Measurements from ENCODE around the gene DNAJB1.
A peak's percentile ranks its signal among the peaks of the same experiment; 100 is the strongest.
"Not testable (repeated sequence)": the region's sequence is repeated elsewhere in the genome, so short reads cannot be mapped to it uniquely, and the experiment has no call there.

DNAJB1 gene

GRCh38 chr19:14517840-14518505 is at the start of gene DNAJB1:
Gene DNAJB1 (minus strand): TSS chr19:14518397. CDS start chr19:14518349, 48 bp downstream.
- no peak for DNase-seq

GRCh38 chr19:14567079-14567478 is 48.9 kb upstream of the DNAJB1 start:
- DNase-seq: no peak

GRCh38 chr19:14566712-14567077 is 48.5 kb upstream of the DNAJB1 start:
- DNase-seq: no peak

- DNase-seq: no peak
Measured at GRCh38 chr19:14565765-14566711, 47.8 kb upstream of the DNAJB1 start.

- DNase-seq: no peak
Measured at GRCh38 chr19:14565298-14565679, 47.1 kb upstream of the DNAJB1 start.

- DNase-seq: not testable (repeated sequence)
Measured at GRCh38 chr19:14564652-14565297, 46.6 kb upstream of the DNAJB1 start.

- no peak for DNase-seq
Measured at GRCh38 chr19:14563989-14564651, 45.9 kb upstream of the DNAJB1 start.

GRCh38 chr19:14563590-14563926 is 45.4 kb upstream of the DNAJB1 start:
- no peak for DNase-seq

GRCh38 chr19:14562660-14563589 is 44.7 kb upstream of the DNAJB1 start:
- DNase-seq: no peak

- no peak for DNase-seq
Measured at GRCh38 chr19:14561847-14562351, 43.7 kb upstream of the DNAJB1 start.

- DNase-seq: no peak
Measured at GRCh38 chr19:14561249-14561648, 43.1 kb upstream of the DNAJB1 start.

GRCh38 chr19:14560776-14561108 is 42.5 kb upstream of the DNAJB1 start:
- no peak for DNase-seq

GRCh38 chr19:14559916-14560775 is 41.9 kb upstream of the DNAJB1 start:
- no peak for DNase-seq

GRCh38 chr19:14558370-14559066 is 40.3 kb upstream of the DNAJB1 start:
- no peak for DNase-seq

- DNase-seq: peak; percentile 63 to 65
Measured at GRCh38 chr19:14556662-14557188, 38.5 kb upstream of the DNAJB1 start.

- DNase-seq: no peak
Measured at GRCh38 chr19:14555918-14556661, 37.9 kb upstream of the DNAJB1 start.

GRCh38 chr19:14554382-14554812 is 36.2 kb upstream of the DNAJB1 start:
- no peak for DNase-seq

GRCh38 chr19:14553939-14554243 is 35.7 kb upstream of the DNAJB1 start:
- no peak for DNase-seq

All from activated CD4-positive, alpha-beta T cell treated with anti-CD3 and anti-CD28 coated beads, Interleukin-2, amount 50 U/mL, for 4 hours (primary cell).